GM13976 (cell line): ENCODE results near the gene COX8C.

Experiments
- DNase-seq: peaks from one replicate; pipeline ENCODE4 v3.0.0; 2012; ENCODE audit warnings: low spot score
- in situ Hi-C: fragments of 300-500 bp; cut with MboI; formaldehyde crosslinking; loops from one replicate; pipeline ENCODE4 v1.12.0; 2022; ENCODE audit warnings: low sequenced_read_pairs, mixed read lengths, inconsistent platforms; ENCODE audit not compliant: unreplicated experiment
- TF ChIP-seq, protein P1 (sequence below): IDR thresholded peaks from 2 replicates; pipeline ENCODE4 v1.5.1; 2012; ENCODE audit warnings: borderline replicate concordance, mild to moderate bottlenecking; ENCODE audit not compliant: insufficient read depth; ENCODE audit errors: extremely low read depth, missing control alignments, control extremely low read depth

Gene COX8C

DNA sequence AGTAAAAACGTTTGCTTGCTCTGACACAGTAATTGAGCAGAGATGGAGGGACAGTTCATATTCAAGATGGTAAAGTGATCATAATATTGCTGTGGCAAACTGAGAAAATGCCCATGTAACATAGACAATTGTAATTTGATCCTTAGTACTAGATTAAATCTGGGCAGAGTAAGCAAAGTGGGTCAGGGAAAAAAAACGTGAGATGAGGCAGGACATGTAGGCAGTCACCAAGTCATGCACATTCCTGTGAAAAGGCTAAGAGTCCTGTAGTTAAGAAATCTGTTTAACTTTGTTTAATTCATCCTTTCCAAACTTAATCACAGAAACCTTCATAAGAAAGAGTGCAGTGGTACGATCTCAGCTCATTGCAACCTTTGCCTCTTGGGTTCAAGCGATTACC is 30.3 kb upstream of the COX8C start:
- DNase-seq, result no peak
- in situ Hi-C loops, result no loop called here
- TF ChIP-seq, protein P1, sequence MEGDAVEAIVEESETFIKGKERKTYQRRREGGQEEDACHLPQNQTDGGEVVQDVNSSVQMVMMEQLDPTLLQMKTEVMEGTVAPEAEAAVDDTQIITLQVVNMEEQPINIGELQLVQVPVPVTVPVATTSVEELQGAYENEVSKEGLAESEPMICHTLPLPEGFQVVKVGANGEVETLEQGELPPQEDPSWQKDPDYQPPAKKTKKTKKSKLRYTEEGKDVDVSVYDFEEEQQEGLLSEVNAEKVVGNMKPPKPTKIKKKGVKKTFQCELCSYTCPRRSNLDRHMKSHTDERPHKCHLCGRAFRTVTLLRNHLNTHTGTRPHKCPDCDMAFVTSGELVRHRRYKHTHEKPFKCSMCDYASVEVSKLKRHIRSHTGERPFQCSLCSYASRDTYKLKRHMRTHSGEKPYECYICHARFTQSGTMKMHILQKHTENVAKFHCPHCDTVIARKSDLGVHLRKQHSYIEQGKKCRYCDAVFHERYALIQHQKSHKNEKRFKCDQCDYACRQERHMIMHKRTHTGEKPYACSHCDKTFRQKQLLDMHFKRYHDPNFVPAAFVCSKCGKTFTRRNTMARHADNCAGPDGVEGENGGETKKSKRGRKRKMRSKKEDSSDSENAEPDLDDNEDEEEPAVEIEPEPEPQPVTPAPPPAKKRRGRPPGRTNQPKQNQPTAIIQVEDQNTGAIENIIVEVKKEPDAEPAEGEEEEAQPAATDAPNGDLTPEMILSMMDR, result no peak

DNA sequence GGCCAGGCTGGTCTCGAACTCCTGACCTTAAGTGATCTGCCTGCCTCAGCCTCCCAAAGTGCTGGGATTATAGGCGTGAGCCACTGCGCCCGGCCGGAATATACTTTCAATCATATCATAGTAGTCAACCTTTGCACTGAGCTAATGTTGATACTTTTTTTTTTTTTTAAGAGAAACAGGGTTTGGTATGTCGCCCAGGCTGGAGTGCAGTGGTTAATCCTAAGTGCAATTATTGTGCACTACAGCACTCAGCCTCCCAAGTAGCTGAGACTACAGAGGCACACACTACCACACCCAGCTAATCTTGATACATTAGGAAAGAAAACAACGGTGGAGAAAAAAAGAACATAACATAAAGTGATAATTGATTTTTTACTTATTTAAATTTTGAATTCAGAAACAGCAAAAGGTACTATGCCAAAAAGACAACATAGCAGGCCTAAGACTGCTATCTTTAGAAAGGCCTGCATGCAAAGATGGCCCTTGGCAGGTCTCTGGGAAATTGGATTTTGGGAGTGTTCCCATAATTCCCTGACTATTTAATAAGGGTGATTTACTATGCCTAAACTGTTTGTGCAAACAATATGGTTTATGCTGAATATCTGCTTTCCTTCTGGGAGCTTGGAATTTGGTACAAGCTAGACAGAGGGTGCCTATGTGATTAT is 29.6 kb upstream of the COX8C start:
- in situ Hi-C loops, result no loop called here

DNA sequence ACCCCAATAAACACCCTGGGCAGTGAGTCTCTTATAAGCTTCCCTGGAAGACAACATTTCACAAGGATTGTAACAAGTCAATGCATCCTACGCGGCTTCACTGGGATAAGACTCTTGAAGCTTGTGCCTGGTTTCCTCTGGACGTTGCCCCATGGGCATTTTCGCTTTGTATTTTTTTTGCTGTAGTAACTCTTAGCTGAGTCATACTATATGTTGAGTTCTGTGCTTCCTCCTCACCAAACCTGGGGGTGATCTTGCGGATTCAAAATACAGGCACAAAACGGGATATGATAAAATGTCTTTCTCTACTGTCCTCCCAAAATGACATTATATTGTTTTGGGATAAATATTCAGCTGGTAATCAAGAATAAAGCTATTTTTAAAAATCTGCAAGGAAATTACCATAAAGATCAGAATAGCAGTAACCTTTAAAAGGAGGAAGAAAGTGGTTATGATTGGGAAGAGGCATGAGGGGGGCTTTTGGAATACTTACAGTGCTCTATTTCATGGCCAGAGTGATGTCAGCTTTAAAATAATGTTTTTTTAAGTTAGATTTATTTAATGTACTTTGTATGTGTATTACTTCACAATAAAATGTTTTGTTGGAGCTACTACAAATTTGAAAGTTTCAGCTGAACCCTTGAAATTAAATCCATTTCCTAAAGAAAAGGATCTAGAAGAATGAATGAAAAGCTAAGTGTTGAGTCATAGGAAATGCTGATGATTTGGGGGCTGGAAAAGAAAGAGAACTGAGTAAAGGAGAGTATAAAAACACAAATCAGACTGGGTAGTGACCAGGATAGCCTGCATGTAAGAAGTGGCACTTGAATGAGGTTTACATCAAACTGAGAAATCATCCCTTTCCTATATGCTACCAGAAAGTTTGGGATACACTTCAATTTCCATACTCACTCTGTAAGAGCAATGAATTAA is 28.8 kb upstream of the COX8C start:
- TF ChIP-seq, protein P1, result no peak
- in situ Hi-C loops, result no loop called here
- DNase-seq, result no peak

More for the DNA sequence above, 29.6 kb upstream of the COX8C start:
- TF ChIP-seq, protein P1, result no peak
- DNase-seq, result no peak

DNA sequence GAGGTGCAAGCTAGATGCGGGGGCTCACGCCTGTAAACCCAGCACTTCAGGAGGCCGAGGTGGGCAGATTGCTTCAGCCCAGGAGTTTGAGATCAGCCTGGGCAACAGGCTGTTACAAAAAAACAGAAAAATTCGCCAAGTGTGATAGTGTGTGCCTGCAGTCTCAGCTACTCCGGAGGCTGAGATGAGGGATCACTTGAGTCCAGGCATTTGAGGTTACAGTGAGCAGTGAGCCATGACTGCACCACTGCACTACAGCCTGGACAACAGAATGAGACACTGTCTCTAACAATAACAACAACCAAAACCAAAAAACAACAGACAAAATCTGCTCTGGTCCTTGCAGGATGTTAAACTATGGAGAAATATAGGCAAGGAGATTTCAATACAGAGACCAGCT is 28.1 kb upstream of the COX8C start:
- in situ Hi-C loops, result no loop called here
- TF ChIP-seq, protein P1, result no peak
- DNase-seq, result no peak

DNA sequence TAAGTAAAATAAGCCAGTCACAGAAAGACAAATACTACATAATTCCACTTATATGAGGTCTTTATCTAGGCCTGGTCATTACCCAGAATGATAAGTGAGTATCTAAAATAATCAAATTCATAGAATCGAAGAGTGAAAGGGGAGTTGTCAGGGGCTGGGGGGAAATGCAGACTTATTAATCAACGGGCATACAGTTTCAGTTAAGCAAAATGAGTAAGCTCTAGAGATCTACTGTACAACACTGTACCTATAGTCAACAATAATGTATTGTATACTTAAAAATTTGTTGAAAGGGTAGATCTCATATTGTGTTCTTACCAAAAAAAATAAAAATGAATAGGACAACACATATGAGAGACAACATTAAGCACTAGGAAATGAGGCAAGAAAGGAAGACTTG is 27.5 kb upstream of the COX8C start:
- no peak for DNase-seq
- TF ChIP-seq, protein P1, result no peak
- in situ Hi-C loops, result no loop called here

- peak; percentile 30 for DNase-seq
- TF ChIP-seq, protein P1, result no peak
- in situ Hi-C loops, result no loop called here
These were observed 27.0 kb upstream of the COX8C start for GRCh38 chr14:93319958-93320357.
